ENCODE data around the gene C11orf68.

DNA sequence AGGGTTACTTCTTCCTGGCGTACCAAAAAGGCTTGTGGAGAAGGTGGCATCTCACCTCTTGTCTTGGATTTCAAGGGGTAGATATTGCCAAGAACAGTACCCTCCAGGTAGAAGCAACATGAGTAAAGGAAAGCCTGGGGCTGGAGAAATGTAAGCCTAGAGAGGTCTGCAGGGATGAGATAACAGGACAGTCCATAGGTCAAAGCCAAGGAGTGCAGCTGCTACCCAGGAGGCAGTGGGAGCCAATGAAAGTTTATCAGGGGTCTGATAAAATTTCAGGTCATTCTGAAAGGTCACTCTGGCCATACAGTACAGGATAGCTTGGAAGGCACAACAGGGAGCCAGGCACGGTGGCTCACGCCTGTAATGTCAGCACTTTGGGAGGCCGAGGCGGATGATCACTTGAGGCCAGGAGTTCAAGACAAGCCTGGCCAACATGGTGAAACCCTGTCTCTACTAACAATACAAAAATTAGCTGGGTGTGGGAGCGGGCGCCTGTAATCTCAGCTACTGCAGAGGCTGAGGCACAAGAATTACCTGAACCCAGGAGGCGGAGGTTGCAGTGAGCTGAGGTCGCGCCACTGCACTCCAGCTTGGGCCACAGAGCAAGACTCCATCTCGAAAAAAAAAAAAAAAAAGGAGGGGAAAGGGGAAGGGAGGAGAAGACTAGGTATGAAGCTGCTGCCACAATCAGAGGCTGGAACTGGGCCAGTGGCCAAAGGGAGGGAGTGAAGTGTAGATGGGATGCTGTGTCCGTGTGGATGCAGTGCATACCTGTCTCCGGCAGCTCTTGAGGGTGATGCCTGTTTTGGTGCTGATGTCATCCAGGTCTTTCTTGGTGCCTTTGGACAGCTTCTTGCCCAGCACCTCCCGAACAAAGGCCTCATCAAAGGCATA is 31.8 kb downstream of the C11orf68 start:
- TF ChIP-seq, protein P1, sequence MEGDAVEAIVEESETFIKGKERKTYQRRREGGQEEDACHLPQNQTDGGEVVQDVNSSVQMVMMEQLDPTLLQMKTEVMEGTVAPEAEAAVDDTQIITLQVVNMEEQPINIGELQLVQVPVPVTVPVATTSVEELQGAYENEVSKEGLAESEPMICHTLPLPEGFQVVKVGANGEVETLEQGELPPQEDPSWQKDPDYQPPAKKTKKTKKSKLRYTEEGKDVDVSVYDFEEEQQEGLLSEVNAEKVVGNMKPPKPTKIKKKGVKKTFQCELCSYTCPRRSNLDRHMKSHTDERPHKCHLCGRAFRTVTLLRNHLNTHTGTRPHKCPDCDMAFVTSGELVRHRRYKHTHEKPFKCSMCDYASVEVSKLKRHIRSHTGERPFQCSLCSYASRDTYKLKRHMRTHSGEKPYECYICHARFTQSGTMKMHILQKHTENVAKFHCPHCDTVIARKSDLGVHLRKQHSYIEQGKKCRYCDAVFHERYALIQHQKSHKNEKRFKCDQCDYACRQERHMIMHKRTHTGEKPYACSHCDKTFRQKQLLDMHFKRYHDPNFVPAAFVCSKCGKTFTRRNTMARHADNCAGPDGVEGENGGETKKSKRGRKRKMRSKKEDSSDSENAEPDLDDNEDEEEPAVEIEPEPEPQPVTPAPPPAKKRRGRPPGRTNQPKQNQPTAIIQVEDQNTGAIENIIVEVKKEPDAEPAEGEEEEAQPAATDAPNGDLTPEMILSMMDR (IDR thresholded peaks at IDR 0.05): no peak
- TF ChIP-seq POLR2A (IDR thresholded peaks at IDR 0.05): no peak

Data from thyroid gland (tissue), 4 donors.